IgD-negative memory B cell (primary cell): ENCODE data around the gene GALNT15. TPM values are rescaled to one million over a fixed set of nuclear protein-coding genes. Genes with fewer than 3 reads are reported as not detected.

Source experiments
- H3K27ac Mint-ChIP-seq, 3 donors: one replicate each; pipeline ENCODE4 v1.8.0; 2020 to 2022; ENCODE audit warnings: mild to moderate bottlenecking in 3 of 3, mixed read lengths in 3 of 3, moderate library complexity in 1 of 3
- H3K27me3 Mint-ChIP-seq: one replicate; pipeline ENCODE4 v1.8.0; 2021; ENCODE audit warnings: mixed read lengths
- H3K36me3 Mint-ChIP-seq: one replicate; pipeline ENCODE4 v1.8.0; 2020; ENCODE audit warnings: mild to moderate bottlenecking, mixed read lengths
- H3K4me1 Mint-ChIP-seq, 3 donors: one replicate each; pipeline ENCODE4 v1.8.0; 2020 to 2022; ENCODE audit warnings: mixed read lengths in 3 of 3, mild to moderate bottlenecking in 1 of 3
- H3K4me3 Mint-ChIP-seq, 4 donors: one replicate each; pipeline ENCODE4 v1.8.0; 2020 to 2022; ENCODE audit warnings: mild to moderate bottlenecking in 4 of 4, mixed read lengths in 4 of 4, moderate library complexity in 3 of 4
- H3K9me3 Mint-ChIP-seq, 3 donors: one replicate each; pipeline ENCODE4 v1.8.0; 2020 to 2021; ENCODE audit warnings: mixed read lengths in 3 of 3, mild to moderate bottlenecking in 1 of 3
- polyA plus RNA-seq: library from polyadenylated mRNA; unstranded; fragments of 300-500 nt; fragmentation: Illumina TruSeq; gene quantifications from one replicate; pipeline ENCODE4 v1.2.3, GENCODE V29; 2021

GALNT15 gene
- polyA plus RNA-seq, 1 donor from 2014 or later: not detected

- H3K27me3 Mint-ChIP-seq: peaks cover 6% of the 10 kb centered on the region
- no peaks in the 10 kb centered on the region for H3K36me3 Mint-ChIP-seq
- H3K4me1 Mint-ChIP-seq: no peaks in the 10 kb centered on the region
- no peak overlapping the region for H3K4me3 Mint-ChIP-seq
- H3K27ac Mint-ChIP-seq: no peak overlapping the region
- peaks cover 0 to under 1% (median 0%) of the 10 kb centered on the region in 3 donors for H3K9me3 Mint-ChIP-seq
Measured at GRCh38 chr3:16240229-16241023, 65.9 kb downstream of the GALNT15 start.

GRCh38 chr3:16241225-16241624 lies 66.7 kb downstream of the GALNT15 start:
- H3K4me3 Mint-ChIP-seq: no peak overlapping the region
- H3K36me3 Mint-ChIP-seq: no peaks in the 10 kb centered on the region
- H3K27me3 Mint-ChIP-seq: peaks cover 6% of the 10 kb centered on the region
- H3K4me1 Mint-ChIP-seq: peaks cover 0 to 2% (median 0%) of the 10 kb centered on the region in 3 donors
- no peaks in the 10 kb centered on the region for H3K9me3 Mint-ChIP-seq
- H3K27ac Mint-ChIP-seq: no peak overlapping the region

GRCh38 chr3:16242177-16242576 lies 67.7 kb downstream of the GALNT15 start:
- Mint-ChIP-seq H3K36me3 (no peaks in the 10 kb centered on the region), H3K27ac (no peak overlapping the region)

GRCh38 chr3:16243706-16244490 lies 69.4 kb downstream of the GALNT15 start:
- no peak overlapping the region for H3K4me3 Mint-ChIP-seq
- H3K27me3 Mint-ChIP-seq: peaks cover 14% of the 10 kb centered on the region
- H3K36me3 Mint-ChIP-seq: no peaks in the 10 kb centered on the region
- H3K4me1 Mint-ChIP-seq: peaks cover 0 to 7% (median 3%) of the 10 kb centered on the region in 3 donors
- H3K9me3 Mint-ChIP-seq: no peaks in the 10 kb centered on the region
- no peak overlapping the region for H3K27ac Mint-ChIP-seq

More at GRCh38 chr3:16242177-16242576, 67.7 kb downstream of the GALNT15 start:
- Mint-ChIP-seq H3K27me3 (peaks cover 6% of the 10 kb centered on the region), H3K4me3 (no peak overlapping the region), H3K9me3 (no peaks in the 10 kb centered on the region), H3K4me1 (peaks cover 0 to 3% (median 0%) of the 10 kb centered on the region in 3 donors)

GRCh38 chr3:16245609-16246008 lies 71.1 kb downstream of the GALNT15 start:
- H3K9me3 Mint-ChIP-seq: no peaks in the 10 kb centered on the region
- H3K36me3 Mint-ChIP-seq: no peaks in the 10 kb centered on the region
- peaks cover 14% of the 10 kb centered on the region for H3K27me3 Mint-ChIP-seq
- H3K4me3 Mint-ChIP-seq: no peak overlapping the region
- H3K27ac Mint-ChIP-seq: no peak overlapping the region
- H3K4me1 Mint-ChIP-seq: peaks cover 0 to 7% (median 3%) of the 10 kb centered on the region in 3 donors

GRCh38 chr3:16247282-16248061 lies 73.0 kb downstream of the GALNT15 start:
- Mint-ChIP-seq H3K9me3 (no peaks in the 10 kb centered on the region), H3K27ac (peak overlapping the region in 1 of 3 donors; percentile 28), H3K4me1 (peaks cover 4 to 14% (median 5%) of the 10 kb centered on the region in 3 donors), H3K4me3 (peak overlapping the region in 3 of 4 donors; percentile 13 to 61 (median 27)), H3K36me3 (no peaks in the 10 kb centered on the region), H3K27me3 (peaks cover 22% of the 10 kb centered on the region)

GRCh38 chr3:16248556-16248955 lies 74.1 kb downstream of the GALNT15 start:
- Mint-ChIP-seq H3K9me3 (no peaks in the 10 kb centered on the region), H3K27me3 (peaks cover 29% of the 10 kb centered on the region), H3K27ac (no peak overlapping the region), H3K36me3 (no peaks in the 10 kb centered on the region), H3K4me1 (peaks cover 10 to 20% (median 11%) of the 10 kb centered on the region in 3 donors), H3K4me3 (peak overlapping the region in 1 of 4 donors; percentile 61)

- Mint-ChIP-seq H3K27ac (no peak overlapping the region), H3K36me3 (peaks cover under 1% of the 10 kb centered on the region), H3K4me1 (peaks cover 10 to 20% (median 11%) of the 10 kb centered on the region in 3 donors), H3K27me3 (peaks cover 28% of the 10 kb centered on the region), H3K9me3 (no peaks in the 10 kb centered on the region), H3K4me3 (no peak overlapping the region)
Measured at GRCh38 chr3:16249336-16249735, 74.9 kb downstream of the GALNT15 start.

- Mint-ChIP-seq H3K4me3 (no peak overlapping the region), H3K9me3 (no peaks in the 10 kb centered on the region), H3K27ac (no peak overlapping the region), H3K4me1 (peaks cover 10 to 20% (median 11%) of the 10 kb centered on the region in 3 donors), H3K36me3 (peaks cover 2% of the 10 kb centered on the region), H3K27me3 (peaks cover 28% of the 10 kb centered on the region)
Measured at GRCh38 chr3:16249886-16250285, 75.4 kb downstream of the GALNT15 start.

GRCh38 chr3:16251316-16252085 lies 77.0 kb downstream of the GALNT15 start:
- Mint-ChIP-seq H3K4me3 (no peak overlapping the region), H3K27me3 (peaks cover 28% of the 10 kb centered on the region), H3K9me3 (no peaks in the 10 kb centered on the region), H3K4me1 (peaks cover 10 to 19% (median 11%) of the 10 kb centered on the region in 3 donors), H3K36me3 (peaks cover 2% of the 10 kb centered on the region), H3K27ac (no peak overlapping the region)

- Mint-ChIP-seq H3K4me3 (peak overlapping the region in 2 of 4 donors; percentile 11 to 14), H3K27ac (no peak overlapping the region), H3K9me3 (no peaks in the 10 kb centered on the region), H3K4me1 (peaks cover 10 to 15% (median 11%) of the 10 kb centered on the region in 3 donors), H3K27me3 (peaks cover 28% of the 10 kb centered on the region), H3K36me3 (peaks cover 2% of the 10 kb centered on the region)
Measured at GRCh38 chr3:16252243-16252978, 77.9 kb downstream of the GALNT15 start.

- H3K27ac Mint-ChIP-seq: no peak overlapping the region
- peaks cover 2% of the 10 kb centered on the region for H3K36me3 Mint-ChIP-seq
- H3K27me3 Mint-ChIP-seq: peaks cover 24% of the 10 kb centered on the region
- no peaks in the 10 kb centered on the region for H3K9me3 Mint-ChIP-seq
- peak overlapping the region in 2 of 4 donors; percentile 11 to 14 for H3K4me3 Mint-ChIP-seq
- H3K4me1 Mint-ChIP-seq: peaks cover 9 to 15% (median 11%) of the 10 kb centered on the region in 3 donors
Measured at GRCh38 chr3:16252988-16253387, 78.5 kb downstream of the GALNT15 start.

GRCh38 chr3:16253601-16254000 lies 79.1 kb downstream of the GALNT15 start:
- Mint-ChIP-seq H3K4me3 (no peak overlapping the region), H3K27ac (no peak overlapping the region)

More at GRCh38 chr3:16253601-16254000, 79.1 kb downstream of the GALNT15 start:
- H3K36me3 Mint-ChIP-seq: peaks cover 2% of the 10 kb centered on the region
- peaks cover 7 to 13% (median 11%) of the 10 kb centered on the region in 3 donors for H3K4me1 Mint-ChIP-seq
- H3K9me3 Mint-ChIP-seq: no peaks in the 10 kb centered on the region
- H3K27me3 Mint-ChIP-seq: peaks cover 19% of the 10 kb centered on the region
